Esophagus muscularis mucosa (tissue), 4 donors: ENCODE data around the gene CYP2W1. TPM values are rescaled to one million over a fixed set of nuclear protein-coding genes. Genes with fewer than 3 reads are reported as not detected.

Experiments used
- DNase-seq: peaks from one replicate; pipeline ENCODE4 v3.0.0-alpha.2; 2017; ENCODE audit errors: extremely low spot score
- H3K27ac ChIP-seq, 4 donors: fragments of 200-600 bp; sonication (generic); replicated peaks in 1 of 4; 1 replicate in 3 of 4; 2 replicates in 1 of 4; pipeline ENCODE4 v1.5.1; 2016 to 2019; ENCODE audit warnings: mild to moderate bottlenecking in 1 of 4
- H3K27me3 ChIP-seq, 4 donors: fragments of 200-600 bp; sonication (generic); one replicate each; pipeline versions ENCODE4 v1.5.1 to v1.6.0; 2016 to 2019
- H3K36me3 ChIP-seq, 4 donors: fragments of 200-600 bp; sonication (generic); one replicate each; pipeline ENCODE4 v1.5.1; 2016 to 2019
- H3K4me1 ChIP-seq, 4 donors: fragments of 200-600 bp; sonication (generic); one replicate each; pipeline ENCODE4 v1.5.1; 2016 to 2019
- H3K4me3 ChIP-seq, 4 donors: fragments of 200-600 bp; sonication (generic); 1 replicate in 2 of 4; 2 replicates in 2 of 4; pipeline ENCODE4 v1.5.1; 2016 to 2019; ENCODE audit warnings: mild to moderate bottlenecking in 4 of 4, moderate library complexity in 1 of 4
- H3K9me3 ChIP-seq, 4 donors: fragments of 200-600 bp; sonication (generic); 1 replicate in 3 of 4; 2 replicates in 1 of 4; pipeline ENCODE4 v1.5.1; 2016 to 2019
- EP300 ChIP-seq: sonication (generic); formaldehyde crosslinking; IDR thresholded peaks from one replicate; pipeline ENCODE4 v1.6.1; 2017; ENCODE audit warnings: antibody characterized with exemption
- POLR2A ChIP-seq: fragments of 450-650 bp; IDR thresholded peaks from one replicate; pipeline ENCODE4 v1.6.1; 2017; ENCODE audit warnings: antibody characterized with exemption, moderate library complexity, mild to moderate bottlenecking, low read depth
- POLR2AphosphoS5 ChIP-seq, 2 donors: sonication (generic); formaldehyde crosslinking; IDR thresholded peaks; one replicate each; pipeline ENCODE4 v1.6.1; 2017; ENCODE audit warnings: antibody characterized with exemption in 2 of 2
- WGBS: methylation state at CpG from one replicate; pipeline ENCODE4 v1.1.5; 2018; 5-methylcytosine and 5-hydroxymethylcytosine counted together
- intact Hi-C: fragments of 100-400 bp; cut with DNase I; formaldehyde crosslinking; loops from one replicate; pipeline ENCODE4 v1.15.1; 2023
- total RNA-seq, 4 donors: library from RNA; depleted of rRNA; stranded (reverse); fragments of >200 nt; gene quantifications; one replicate each; pipeline versions ENCODE4 v1.1.0 to v1.2.1, GENCODE V29; 2016
- TF ChIP-seq, protein P1 (sequence below), 3 experiments: fragments of 200-600 bp in 2 of 3; fragments of 450-650 bp in 1 of 3; sonication (generic) in 2 of 3; IDR thresholded peaks; one replicate each; pipeline ENCODE4 v1.5.1; 2017 to 2019; ENCODE audit warnings: antibody characterized with exemption in 3 of 3, mild to moderate bottlenecking in 2 of 3, moderate library complexity in 1 of 3

CYP2W1 gene
- total RNA-seq, 4 donors from 2014 or later, result 0.23 to 0.66 TPM; not detected in 2

DNA sequence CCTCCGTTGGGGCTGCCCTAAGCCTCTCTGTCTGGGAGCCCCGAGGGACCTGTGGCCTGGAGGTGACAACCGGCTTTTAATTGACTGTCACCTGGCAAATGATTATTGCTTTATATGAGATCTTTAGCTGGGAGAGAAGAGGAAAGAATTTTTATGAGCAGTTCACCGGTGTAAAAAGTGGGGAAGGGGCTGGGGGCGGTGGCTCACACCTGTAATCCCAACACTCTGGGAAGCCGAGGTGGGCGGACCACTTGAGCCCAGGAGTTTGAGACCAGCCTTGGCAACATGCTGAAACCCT, 5.0 kb upstream of the CYP2W1 start:
- H3K36me3 ChIP-seq, result peaks cover 3 to 6% (median 5%) of the 10 kb centered on the region in 4 donors
- intact Hi-C loops, result no loop called here
- WGBS, result 85% methylated on average over 7 of the region's 7 CpGs
- H3K4me1 ChIP-seq, result peaks cover 19 to 32% (median 28%) of the 10 kb centered on the region in 4 donors
- H3K27ac ChIP-seq, result no peak overlapping the region
- DNase-seq, result no peak
- no peaks in the 10 kb centered on the region for H3K9me3 ChIP-seq
- peaks cover 0 to 11% (median 3%) of the 10 kb centered on the region in 4 donors for H3K27me3 ChIP-seq
- no peak overlapping the region for H3K4me3 ChIP-seq
- no peak for TF ChIP-seq POLR2AphosphoS5 (IDR thresholded peaks at IDR 0.05)
- no peak for TF ChIP-seq EP300
- no peak for TF ChIP-seq POLR2A
- TF ChIP-seq, protein P1, sequence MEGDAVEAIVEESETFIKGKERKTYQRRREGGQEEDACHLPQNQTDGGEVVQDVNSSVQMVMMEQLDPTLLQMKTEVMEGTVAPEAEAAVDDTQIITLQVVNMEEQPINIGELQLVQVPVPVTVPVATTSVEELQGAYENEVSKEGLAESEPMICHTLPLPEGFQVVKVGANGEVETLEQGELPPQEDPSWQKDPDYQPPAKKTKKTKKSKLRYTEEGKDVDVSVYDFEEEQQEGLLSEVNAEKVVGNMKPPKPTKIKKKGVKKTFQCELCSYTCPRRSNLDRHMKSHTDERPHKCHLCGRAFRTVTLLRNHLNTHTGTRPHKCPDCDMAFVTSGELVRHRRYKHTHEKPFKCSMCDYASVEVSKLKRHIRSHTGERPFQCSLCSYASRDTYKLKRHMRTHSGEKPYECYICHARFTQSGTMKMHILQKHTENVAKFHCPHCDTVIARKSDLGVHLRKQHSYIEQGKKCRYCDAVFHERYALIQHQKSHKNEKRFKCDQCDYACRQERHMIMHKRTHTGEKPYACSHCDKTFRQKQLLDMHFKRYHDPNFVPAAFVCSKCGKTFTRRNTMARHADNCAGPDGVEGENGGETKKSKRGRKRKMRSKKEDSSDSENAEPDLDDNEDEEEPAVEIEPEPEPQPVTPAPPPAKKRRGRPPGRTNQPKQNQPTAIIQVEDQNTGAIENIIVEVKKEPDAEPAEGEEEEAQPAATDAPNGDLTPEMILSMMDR (IDR thresholded peaks at IDR 0.05), result no peak

DNA sequence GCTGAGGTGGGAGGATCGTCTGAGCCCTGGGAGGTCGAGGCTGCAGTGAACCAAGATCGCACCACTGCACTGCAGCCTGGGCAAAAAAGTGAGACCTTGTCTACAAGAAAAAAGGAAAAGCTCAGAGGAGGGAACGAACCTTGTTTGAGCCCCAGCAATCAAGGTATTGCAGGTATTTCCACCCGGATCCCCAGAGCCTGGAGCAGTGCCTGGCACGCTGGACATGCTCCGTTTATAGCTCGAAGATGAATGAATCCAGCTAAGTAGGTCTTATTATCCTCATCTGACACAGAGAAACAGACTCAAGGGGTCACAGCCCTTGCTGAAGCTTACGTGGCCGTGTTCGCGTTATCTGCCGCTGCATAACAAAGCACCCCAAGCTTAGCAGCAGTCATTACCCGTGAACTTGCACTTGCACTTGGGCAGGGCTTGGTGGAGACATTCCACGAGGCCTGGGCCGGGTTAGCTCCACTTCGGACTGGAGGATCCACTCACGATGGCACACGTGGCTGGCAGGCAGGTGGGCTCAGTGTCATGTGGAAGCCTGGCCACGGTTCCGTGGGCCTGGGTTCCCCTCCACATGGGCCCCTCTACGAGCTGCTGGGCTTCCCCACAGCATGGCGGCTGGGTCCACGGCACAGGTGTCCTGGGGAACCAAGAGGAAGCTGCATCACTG, 4.4 kb upstream of the CYP2W1 start:
- DNase-seq, result no peak
- intact Hi-C loops, result no loop called here
- TF ChIP-seq, protein P1 (IDR thresholded peaks at IDR 0.05), result no peak
- no peak for TF ChIP-seq EP300
- no peak for TF ChIP-seq POLR2AphosphoS5 (IDR thresholded peaks at IDR 0.05)
- no peak for TF ChIP-seq POLR2A
- Histone ChIP-seq H3K27ac (no peak overlapping the region), H3K9me3 (no peaks in the 10 kb centered on the region), H3K27me3 (peaks cover 0 to 17% (median 8%) of the 10 kb centered on the region in 4 donors), H3K36me3 (peaks cover 0 to under 1% (median under 1%) of the 10 kb centered on the region in 4 donors), H3K4me1 (peaks cover 13 to 26% (median 24%) of the 10 kb centered on the region in 4 donors), H3K4me3 (no peak overlapping the region)
- WGBS, result 91% methylated on average over 23 of the region's 24 CpGs

DNA sequence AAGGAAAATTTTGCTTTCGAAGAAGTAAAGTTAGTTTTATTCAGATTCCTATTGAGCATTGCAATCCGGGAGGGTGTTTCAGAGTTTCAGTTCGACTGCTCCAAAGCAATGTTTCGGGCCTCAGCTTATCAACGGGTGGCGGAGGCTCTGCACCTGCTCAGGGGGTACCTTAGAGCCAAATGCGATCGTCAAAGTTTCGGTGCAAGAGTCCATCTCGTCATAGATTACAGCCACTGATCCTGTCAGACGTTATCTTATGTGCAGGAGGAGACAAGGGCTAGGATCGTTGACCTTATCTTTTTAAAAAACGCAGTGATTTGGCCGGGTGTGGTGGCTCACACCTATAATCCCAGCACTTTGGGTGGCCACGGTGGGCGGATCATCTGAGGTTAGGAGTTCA, 3.8 kb upstream of the CYP2W1 start:
- Histone ChIP-seq H3K4me1 (peaks cover 7 to 20% (median 18%) of the 10 kb centered on the region in 4 donors), H3K4me3 (no peak overlapping the region), H3K27me3 (peaks cover 0 to 23% (median 14%) of the 10 kb centered on the region in 4 donors), H3K27ac (no peak overlapping the region), H3K36me3 (no peaks in the 10 kb centered on the region), H3K9me3 (no peaks in the 10 kb centered on the region)
- DNase-seq, result no peak
- intact Hi-C loops, result no loop called here
- 87% methylated on average over 16 of the region's 16 CpGs for WGBS
- no peak for TF ChIP-seq POLR2AphosphoS5 (IDR thresholded peaks at IDR 0.05)
- no peak for TF ChIP-seq EP300
- no peak for TF ChIP-seq POLR2A
- TF ChIP-seq, protein P1 (IDR thresholded peaks at IDR 0.05), result no peak

DNA sequence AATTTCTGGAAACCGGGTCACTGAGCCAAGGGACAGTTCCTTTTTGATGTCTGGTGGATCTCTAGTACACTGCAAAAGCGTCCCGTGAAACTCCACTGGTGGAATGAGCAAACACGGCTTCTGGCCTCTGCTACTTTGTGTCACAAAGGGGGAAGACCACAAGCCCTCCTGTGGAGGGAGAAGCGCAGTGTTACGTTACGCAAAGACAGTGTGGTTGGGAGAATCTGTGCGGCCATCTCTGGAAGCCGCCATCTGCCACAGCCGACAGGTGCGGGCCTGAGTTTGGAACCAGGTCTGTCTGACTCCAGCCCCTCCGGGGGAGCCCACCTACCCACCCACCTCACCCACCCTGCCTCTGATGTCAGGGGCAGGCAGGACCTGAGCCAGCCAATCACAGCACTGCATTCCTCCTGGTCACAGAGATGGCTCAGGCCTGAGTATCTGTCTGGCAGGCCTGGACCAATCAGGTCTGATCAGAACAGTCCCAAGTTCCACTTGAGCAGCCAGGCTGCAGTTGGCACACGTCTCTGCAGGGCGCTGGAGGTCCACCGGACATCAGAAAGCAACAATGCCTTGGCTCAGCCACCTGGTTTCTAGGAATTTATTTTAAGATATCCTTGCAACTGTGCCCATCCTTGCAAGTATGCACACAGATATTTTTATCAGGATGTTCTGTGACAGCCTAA, 3.0 kb upstream of the CYP2W1 start:
- no peak for TF ChIP-seq POLR2AphosphoS5 (IDR thresholded peaks at IDR 0.05)
- TF ChIP-seq POLR2A, result no peak
- TF ChIP-seq EP300, result no peak
- TF ChIP-seq, protein P1 (IDR thresholded peaks at IDR 0.05), result no peak
- H3K9me3 ChIP-seq, result no peaks in the 10 kb centered on the region
- H3K4me3 ChIP-seq, result no peak overlapping the region
- DNase-seq, result no peak
- H3K27me3 ChIP-seq, result peaks cover 0 to 32% (median 21%) of the 10 kb centered on the region in 4 donors
- H3K27ac ChIP-seq, result no peak overlapping the region
- no peaks in the 10 kb centered on the region for H3K36me3 ChIP-seq
- 86% methylated on average over 10 of the region's 15 CpGs for WGBS
- intact Hi-C loops, result no loop called here
- peaks cover 5 to 12% (median 10%) of the 10 kb centered on the region in 4 donors for H3K4me1 ChIP-seq
